CD14-positive monocyte (primary cell): ENCODE results near the gene CCDC15. TPM values are rescaled to one million over a fixed set of nuclear protein-coding genes. Genes with fewer than 3 reads are reported as not detected.

Experiments used
- DNase-seq, 3 donors: peaks; one replicate each; pipeline ENCODE4 v3.0.0-alpha.2; 2011 to 2022
- H2AFZ ChIP-seq: 2 replicates; pipeline ENCODE4 v1.6.0; 2012; ENCODE audit warnings: mild to moderate bottlenecking, low read depth, low read length, inconsistent platforms; ENCODE audit not compliant: insufficient read depth, poor library complexity, severe bottlenecking
- H3K27ac ChIP-seq, 2 donors: 1 replicate in 1 of 2; 2 replicates in 1 of 2; pipeline ENCODE4 v1.5.1; 2012 to 2013; ENCODE audit warnings: low read length in 2 of 2, control low read depth in 1 of 2, inconsistent platforms in 1 of 2, low read depth in 1 of 2, mild to moderate bottlenecking in 1 of 2
- H3K27me3 ChIP-seq, 2 donors: one replicate each; pipeline versions ENCODE4 v1.6.0 to v1.6.1; 2011 to 2013; ENCODE audit warnings: low read length in 2 of 2; ENCODE audit not compliant: control insufficient read depth in 2 of 2, insufficient read depth in 2 of 2
- H3K36me3 ChIP-seq, 2 donors: replicated peaks in 1 of 2; 1 replicate in 1 of 2; 2 replicates in 1 of 2; pipeline versions ENCODE4 v1.5.1 to v1.6.1; 2012 to 2013; ENCODE audit warnings: low read length in 2 of 2, control low read depth in 1 of 2, inconsistent platforms in 1 of 2, mild to moderate bottlenecking in 1 of 2; ENCODE audit not compliant: insufficient read depth in 2 of 2, control insufficient read depth in 1 of 2
- H3K4me1 ChIP-seq, 2 donors: 1 replicate in 1 of 2; 2 replicates in 1 of 2; pipeline versions ENCODE4 v1.5.1 to v1.6.1; 2012 to 2013; ENCODE audit warnings: low read length in 2 of 2, control low read depth in 1 of 2, inconsistent platforms in 1 of 2, mild to moderate bottlenecking in 1 of 2, moderate library complexity in 1 of 2; ENCODE audit not compliant: insufficient read depth in 2 of 2, control insufficient read depth in 1 of 2
- H3K4me2 ChIP-seq: replicated peaks from 2 replicates; pipeline ENCODE3; 2012; ENCODE audit warnings: low read length, moderate library complexity, mild to moderate bottlenecking; ENCODE audit not compliant: poor library complexity, severe bottlenecking; ENCODE audit errors: extremely low read depth
- H3K4me3 ChIP-seq, 3 experiments: fragments of 200-600 bp in 1 of 3; sonication (generic) in 1 of 3; replicated peaks in 1 of 3; 1 replicate in 2 of 3; 2 replicates in 1 of 3; pipeline ENCODE4 v1.5.1; 2011 to 2013; ENCODE audit warnings: low read length in 3 of 3, mild to moderate bottlenecking in 3 of 3, control low read depth in 2 of 3, low read depth in 2 of 3, inconsistent platforms in 1 of 3, moderate library complexity in 1 of 3
- H3K79me2 ChIP-seq: 2 replicates; pipeline ENCODE4 v1.6.0; 2012; ENCODE audit warnings: mild to moderate bottlenecking, control low read depth, inconsistent platforms, low read length, moderate library complexity; ENCODE audit not compliant: insufficient read depth
- H3K9ac ChIP-seq: 2 replicates; pipeline ENCODE4 v1.6.0; 2017; ENCODE audit warnings: low read length, mild to moderate bottlenecking; ENCODE audit not compliant: insufficient read depth, poor library complexity, severe bottlenecking
- H3K9me3 ChIP-seq, 2 donors: replicated peaks in 1 of 2; 1 replicate in 1 of 2; 2 replicates in 1 of 2; pipeline versions ENCODE4 v1.5.1 to v1.6.1; 2012 to 2013; ENCODE audit warnings: low read length in 2 of 2, control low read depth in 1 of 2; ENCODE audit not compliant: control insufficient read depth in 1 of 2, insufficient read depth in 1 of 2
- H4K20me1 ChIP-seq: 2 replicates; pipeline ENCODE4 v1.6.0; 2012; ENCODE audit warnings: mild to moderate bottlenecking, low read length, control low read depth, moderate library complexity; ENCODE audit not compliant: insufficient read depth
- H3K27ac Mint-ChIP-seq, 7 donors: one replicate each; pipeline ENCODE4 v1.8.0; 2020; ENCODE audit warnings: mild to moderate bottlenecking in 7 of 7, mixed read lengths in 7 of 7, moderate library complexity in 6 of 7, inconsistent platforms in 2 of 7
- H3K27me3 Mint-ChIP-seq, 3 donors: one replicate each; pipeline ENCODE4 v1.8.0; 2021 to 2022; ENCODE audit warnings: low read depth in 3 of 3, mild to moderate bottlenecking in 3 of 3, mixed read lengths in 3 of 3, moderate library complexity in 3 of 3, inconsistent platforms in 1 of 3
- H3K36me3 Mint-ChIP-seq, 2 donors: one replicate each; pipeline ENCODE4 v1.8.0; 2020; ENCODE audit warnings: mixed read lengths in 2 of 2, inconsistent platforms in 1 of 2, mild to moderate bottlenecking in 1 of 2
- H3K4me1 Mint-ChIP-seq: one replicate; pipeline ENCODE4 v1.8.0; 2020; ENCODE audit warnings: mild to moderate bottlenecking, mixed read lengths
- H3K4me3 Mint-ChIP-seq, 2 donors: one replicate each; pipeline ENCODE4 v1.8.0; 2020; ENCODE audit warnings: mild to moderate bottlenecking in 2 of 2, mixed read lengths in 2 of 2, moderate library complexity in 1 of 2
- H3K9me3 Mint-ChIP-seq, 7 donors: one replicate each; pipeline ENCODE4 v1.8.0; 2020 to 2022; ENCODE audit warnings: mixed read lengths in 7 of 7, mild to moderate bottlenecking in 6 of 7, moderate library complexity in 6 of 7, inconsistent platforms in 2 of 7
- CTCF ChIP-seq: fragments of 200-600 bp; IDR thresholded peaks from one replicate; pipeline ENCODE4 v1.8.0; 2022; ENCODE audit warnings: antibody characterized with exemption, mild to moderate bottlenecking
- WGBS: methylation state at CpG from one replicate; pipeline ENCODE4 v1.1.5; 2013; ENCODE audit warnings: missing lambda C conversion rate; ENCODE audit not compliant: insufficient coverage; 5-methylcytosine and 5-hydroxymethylcytosine counted together
- intact Hi-C, 2 donors: fragments of 100-400 bp; cut with micrococcal nuclease; formaldehyde crosslinking; loops; one replicate each; pipeline versions ENCODE4 v1.15.0 to v1.15.1; 2023
- polyA plus RNA-seq, 3 donors: library from polyadenylated mRNA; depleted of rRNA in 1 of 3; unstranded in 2 of 3; stranded (reverse) in 1 of 3; fragments of 300-500 nt in 2 of 3; fragments of >200 nt in 1 of 3; fragmentation: Illumina TruSeq in 2 of 3; gene quantifications; 1 replicate in 2 of 3; 2 replicates in 1 of 3; pipeline ENCODE4 v1.2.3, GENCODE V29; 2012 to 2021

Gene CCDC15
- polyA plus RNA-seq, 3 donors, result 0.24 to 0.32 (median 0.28) TPM

DNA sequence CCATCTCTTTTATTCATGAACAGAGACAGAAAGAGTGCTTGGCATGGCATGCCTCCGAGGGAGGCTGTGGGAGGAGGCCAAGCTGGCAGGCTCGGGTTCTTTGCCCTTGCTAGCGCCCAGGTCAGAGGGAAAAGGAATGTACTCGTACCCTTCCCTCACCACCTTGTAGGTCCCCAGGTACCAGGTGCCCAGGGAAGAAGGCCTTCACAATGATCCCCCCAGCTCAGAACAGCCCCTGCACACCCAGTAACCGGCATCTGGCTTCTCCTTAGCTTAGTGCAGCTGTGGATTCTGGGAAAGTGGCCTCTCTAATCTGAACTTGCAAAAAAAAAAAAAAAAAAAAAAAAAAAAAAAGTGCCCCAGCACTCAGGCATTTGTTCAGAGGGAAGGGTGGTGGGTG lies 33.6 kb upstream of the CCDC15 start:
- Histone ChIP-seq H3K79me2 (no peaks in the 10 kb centered on the region), H3K9me3 (peaks cover 0 to 6% of the 10 kb centered on the region in 2 donors), H3K4me3 (peak overlapping the region in 1 of 3 experiments; percentile 67), H3K4me2 (peak overlapping the region; percentile 76), H4K20me1 (no peaks in the 10 kb centered on the region), H3K27ac (no peak overlapping the region), H3K36me3 (no peaks in the 10 kb centered on the region), H3K9ac (no peak overlapping the region), H2AFZ (peak overlapping the region; percentile 92), H3K27me3 (peaks cover 10 to 13% of the 10 kb centered on the region in 2 donors), H3K4me1 (peaks cover 4 to 10% of the 10 kb centered on the region in 2 donors)
- Mint-ChIP-seq H3K4me1 (peaks cover 20% of the 10 kb centered on the region), H3K4me3 (peak overlapping the region; percentile 21 to 57), H3K36me3 (no peaks in the 10 kb centered on the region), H3K27ac (no peak overlapping the region), H3K27me3 (peaks cover 19 to 25% (median 22%) of the 10 kb centered on the region in 3 donors), H3K9me3 (peaks cover 0 to 12% (median 9%) of the 10 kb centered on the region in 7 donors)
- no peak for TF ChIP-seq CTCF
- intact Hi-C loops, result no loop called here
- DNase-seq, result no peak
- 100% methylated on average over 3 of the region's 5 CpGs for WGBS

GRCh38 chr11:124920870-124921609 lies 33.0 kb upstream of the CCDC15 start:
- Histone ChIP-seq H2AFZ (peak overlapping the region; percentile 92), H3K27me3 (peaks cover 10 to 13% of the 10 kb centered on the region in 2 donors), H3K4me3 (peak overlapping the region in 2 of 3 experiments; percentile 33 to 67), H3K4me2 (peak overlapping the region; percentile 76), H3K9me3 (peaks cover 0 to 6% of the 10 kb centered on the region in 2 donors), H3K27ac (no peak overlapping the region), H3K4me1 (peaks cover 4 to 10% of the 10 kb centered on the region in 2 donors), H4K20me1 (no peaks in the 10 kb centered on the region), H3K79me2 (no peaks in the 10 kb centered on the region), H3K9ac (peak overlapping the region; percentile 27), H3K36me3 (no peaks in the 10 kb centered on the region)
- Mint-ChIP-seq H3K27ac (no peak overlapping the region), H3K36me3 (no peaks in the 10 kb centered on the region), H3K27me3 (peaks cover 19 to 28% (median 22%) of the 10 kb centered on the region in 3 donors), H3K4me3 (peak overlapping the region; percentile 57 to 82), H3K9me3 (peaks cover 0 to 12% (median 9%) of the 10 kb centered on the region in 7 donors), H3K4me1 (peaks cover 15% of the 10 kb centered on the region)
- WGBS, result 9% methylated on average over 77 of the region's 82 CpGs
- DNase-seq, result peak; percentile 44 to 76 (median 50)
- intact Hi-C loops, result no loop called here
- TF ChIP-seq CTCF, result no peak
